ENCODE results near the gene GNL3.

GNL3 gene

DNA sequence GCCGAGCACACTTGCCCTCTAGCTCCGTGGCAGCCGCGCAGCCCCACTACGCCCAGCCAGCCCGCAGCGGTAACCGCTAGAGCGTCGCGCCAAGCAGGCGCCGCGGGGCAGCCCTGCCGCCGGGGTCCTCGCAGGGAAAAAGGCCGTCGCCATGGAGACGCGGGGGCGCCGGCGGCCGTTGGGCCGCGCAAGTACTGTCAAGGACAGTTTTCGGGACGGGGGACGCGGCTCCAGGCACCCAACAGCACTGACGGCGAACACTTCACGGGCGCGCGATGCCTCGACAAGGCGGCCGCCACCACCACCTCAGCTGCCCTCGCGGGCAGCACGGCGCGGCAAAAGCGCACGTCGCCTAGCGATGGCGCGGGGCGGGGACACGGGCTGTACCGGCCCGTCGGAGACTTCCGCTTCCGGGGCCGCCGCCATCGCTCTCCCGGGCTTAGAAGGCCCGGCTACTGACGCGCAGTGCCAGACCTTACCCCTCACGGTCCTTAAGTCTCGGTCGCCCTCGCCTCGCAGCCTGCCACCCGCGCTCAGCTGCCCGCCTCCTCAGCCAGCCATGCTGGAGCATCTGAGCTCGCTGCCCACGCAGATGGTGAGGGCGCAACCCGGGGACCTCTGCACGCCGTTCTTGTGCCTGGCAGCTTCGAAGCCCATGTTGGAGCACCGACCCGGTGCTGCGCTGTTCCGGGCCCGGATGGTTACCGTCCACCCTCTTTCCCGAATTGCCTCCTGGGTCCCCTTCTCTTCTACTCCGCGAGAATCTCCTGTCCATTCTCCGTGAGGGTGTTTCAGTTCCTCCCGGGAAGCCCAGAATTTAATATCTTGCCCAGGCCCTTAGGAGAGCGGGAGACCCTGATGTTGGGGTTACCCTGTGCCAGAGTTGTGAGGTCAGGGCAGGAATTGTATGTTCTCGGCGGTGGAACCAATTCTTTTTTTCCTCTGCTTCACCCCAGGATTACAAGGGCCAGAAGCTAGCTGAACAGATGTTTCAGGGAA lies 20.2 kb downstream of the GNL3 start, which contains the start of the genes GLT8D1 and SPCS1:
Gene GLT8D1 (minus strand): TSS at position 104 of the 999 bp plus-strand sequence. CDS start 5,331 bp downstream, outside the sequence.
Gene SPCS1 (plus strand): TSS at position 419 of the 999 bp plus-strand sequence. CDS start 141 bp downstream, at position 560.
- Histone ChIP-seq H3K79me1 (replicated peaks; ENCODE audit: low read length, poor library complexity, severe bottlenecking) (peaks cover 4% of the 10 kb centered on the region), H3K36me3 (ENCODE audit: control insufficient read depth in 1 of 2, insufficient read depth in 2 of 2, low read depth in 1 of 2, low read length in 2 of 2) (peaks cover 3 to 30% of the 10 kb centered on the region in 2 experiments), H3K27me3 (ENCODE audit: control insufficient read depth in 1 of 2, insufficient read depth in 1 of 2, low read length in 2 of 2) (no peaks in the 10 kb centered on the region), H2BK5ac (ENCODE audit: low read depth, low read length, poor library complexity, severe bottlenecking) (peak within 1 kb of the TSS; percentile 96), H3K9ac (ENCODE audit: low read length) (peak within 1 kb of the TSS; percentile 97), H3K14ac (ENCODE audit: low read length in 2 of 2) (peak within 1 kb of the TSS; percentile 76 to 99), H3K4me3 (ENCODE audit: insufficient read depth in 1 of 2, low read depth in 1 of 2, low read length in 2 of 2) (peak within 1 kb of the TSS; percentile 82 to 95), H3K27ac (ENCODE audit: low read length, poor library complexity, severe bottlenecking) (peak within 1 kb of the TSS; percentile 80), H3K4me1 (ENCODE audit: control insufficient read depth, insufficient read depth, low read depth, low read length) (peaks cover 9% of the 10 kb centered on the region), H2BK120ac (ENCODE audit: low read depth, low read length) (peak within 1 kb of the TSS; percentile 92), H3K9me3 (ENCODE audit: control insufficient read depth, low read length) (no peaks in the 10 kb centered on the region), H3K4ac (ENCODE audit: low read depth in 1 of 2, low read length in 2 of 2) (peak within 1 kb of the TSS; percentile 87 to 92), H3K23ac (ENCODE audit: low read length in 2 of 2) (peak within 1 kb of the TSS in 1 of 2 experiments; percentile 97), H3K18ac (ENCODE audit: low read depth in 1 of 2, low read length in 2 of 2) (peak within 1 kb of the TSS; percentile 96 to 98), H3K4me2 (ENCODE audit: low read length, poor library complexity, severe bottlenecking) (peak within 1 kb of the TSS; percentile 89), H4K91ac (ENCODE audit: low read length) (peak within 1 kb of the TSS; percentile 99), H2BK15ac (ENCODE audit: low read depth, poor library complexity, severe bottlenecking) (peak within 1 kb of the TSS; percentile 97), H2AK5ac (ENCODE audit: low read length, severe bottlenecking) (peak within 1 kb of the TSS; percentile 68), H2AFZ (ENCODE audit: low read depth, low read length) (peak within 1 kb of the TSS; percentile 99), H4K8ac (ENCODE audit: low read length) (peak within 1 kb of the TSS; percentile 99), H2BK12ac (ENCODE audit: low read length in 2 of 2) (peak within 1 kb of the TSS in 1 of 2 experiments; percentile 90)
- DNase-seq, result peak; percentile 91
- under 1% methylated on average over 88 of the region's 94 CpGs for WGBS

DNA sequence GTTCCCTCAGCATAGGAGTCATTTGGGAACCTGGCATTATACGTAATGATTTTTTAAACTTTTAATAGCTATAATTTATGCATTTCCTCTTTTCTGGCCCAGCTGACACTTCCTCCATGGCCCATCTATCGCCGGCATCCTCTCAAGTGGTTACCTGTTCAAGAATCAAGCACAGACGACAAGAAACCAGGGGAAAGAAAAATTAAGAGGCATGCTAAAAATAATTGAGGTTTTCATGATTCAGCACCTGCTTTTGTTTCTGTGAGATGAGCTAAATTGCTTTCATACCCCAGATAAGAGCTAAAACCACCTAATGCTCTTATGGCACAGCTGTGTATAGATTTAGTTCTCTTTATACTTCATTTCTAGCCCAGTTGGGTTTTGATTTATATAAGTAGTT lies 21.8 kb downstream of the GNL3 start:
- no peak overlapping the region for H2BK12ac ChIP-seq (ENCODE audit: low read length in 2 of 2)
- peaks cover 6% of the 10 kb centered on the region for H3K4me1 ChIP-seq (ENCODE audit: control insufficient read depth, insufficient read depth, low read depth, low read length)
- H3K14ac ChIP-seq (ENCODE audit: low read length in 2 of 2), result no peak overlapping the region
- H3K9ac ChIP-seq (ENCODE audit: low read length), result peak overlapping the region; percentile 97
- no peak overlapping the region for H3K23ac ChIP-seq (ENCODE audit: low read length in 2 of 2)
- no peak overlapping the region for H2BK120ac ChIP-seq (ENCODE audit: low read depth, low read length)
- H3K27ac ChIP-seq (ENCODE audit: low read length, poor library complexity, severe bottlenecking), result no peak overlapping the region
- no peak overlapping the region for H4K8ac ChIP-seq (ENCODE audit: low read length)
- no peak overlapping the region for H3K18ac ChIP-seq (ENCODE audit: low read depth in 1 of 2, low read length in 2 of 2)
- H4K91ac ChIP-seq (ENCODE audit: low read length), result no peak overlapping the region
- H3K4me2 ChIP-seq (ENCODE audit: low read length, poor library complexity, severe bottlenecking), result peak overlapping the region; percentile 89
- peaks cover 7% of the 10 kb centered on the region for H3K79me1 ChIP-seq (replicated peaks; ENCODE audit: low read length, poor library complexity, severe bottlenecking)
- no peak overlapping the region for H2AK5ac ChIP-seq (ENCODE audit: low read length, severe bottlenecking)
- WGBS, result 100% methylated on average over 3 of the region's 4 CpGs
- H3K36me3 ChIP-seq (ENCODE audit: control insufficient read depth in 1 of 2, insufficient read depth in 2 of 2, low read depth in 1 of 2, low read length in 2 of 2), result peaks cover 8 to 30% of the 10 kb centered on the region in 2 experiments
- H3K9me3 ChIP-seq (ENCODE audit: control insufficient read depth, low read length), result no peaks in the 10 kb centered on the region
- H3K27me3 ChIP-seq (ENCODE audit: control insufficient read depth in 1 of 2, insufficient read depth in 1 of 2, low read length in 2 of 2), result no peaks in the 10 kb centered on the region
- no peak overlapping the region for H2BK15ac ChIP-seq (ENCODE audit: low read depth, poor library complexity, severe bottlenecking)
- H2BK5ac ChIP-seq (ENCODE audit: low read depth, low read length, poor library complexity, severe bottlenecking), result no peak overlapping the region
- H3K4me3 ChIP-seq (ENCODE audit: insufficient read depth in 1 of 2, low read depth in 1 of 2, low read length in 2 of 2), result peak overlapping the region in 1 of 2 experiments; percentile 95
- no peak for DNase-seq
- H3K4ac ChIP-seq (ENCODE audit: low read depth in 1 of 2, low read length in 2 of 2), result no peak overlapping the region
- H2AFZ ChIP-seq (ENCODE audit: low read depth, low read length), result no peak overlapping the region

GRCh38 chr3:52710512-52710911 lies 24.7 kb downstream of the GNL3 start:
- no peak overlapping the region for H3K27ac ChIP-seq (ENCODE audit: low read length, poor library complexity, severe bottlenecking)
- no peak overlapping the region for H2BK120ac ChIP-seq (ENCODE audit: low read depth, low read length)
- H4K8ac ChIP-seq (ENCODE audit: low read length), result no peak overlapping the region
- no peak overlapping the region for H3K4me3 ChIP-seq (ENCODE audit: insufficient read depth in 1 of 2, low read depth in 1 of 2, low read length in 2 of 2)
- H3K79me1 ChIP-seq (replicated peaks; ENCODE audit: low read length, poor library complexity, severe bottlenecking), result peaks cover 17% of the 10 kb centered on the region
- no peak overlapping the region for H4K91ac ChIP-seq (ENCODE audit: low read length)
- no peak overlapping the region for H2BK15ac ChIP-seq (ENCODE audit: low read depth, poor library complexity, severe bottlenecking)
- WGBS, result 100% methylated on average over 1 of the region's 2 CpGs
- H2AK5ac ChIP-seq (ENCODE audit: low read length, severe bottlenecking), result no peak overlapping the region
- no peak overlapping the region for H2BK12ac ChIP-seq (ENCODE audit: low read length in 2 of 2)
- no peak overlapping the region for H3K4ac ChIP-seq (ENCODE audit: low read depth in 1 of 2, low read length in 2 of 2)
- no peak overlapping the region for H2BK5ac ChIP-seq (ENCODE audit: low read depth, low read length, poor library complexity, severe bottlenecking)
- H3K9ac ChIP-seq (ENCODE audit: low read length), result no peak overlapping the region
- H3K4me1 ChIP-seq (ENCODE audit: control insufficient read depth, insufficient read depth, low read depth, low read length), result peaks cover 14% of the 10 kb centered on the region
- DNase-seq, result no peak
- H3K27me3 ChIP-seq (ENCODE audit: control insufficient read depth in 1 of 2, insufficient read depth in 1 of 2, low read length in 2 of 2), result no peaks in the 10 kb centered on the region
- H3K14ac ChIP-seq (ENCODE audit: low read length in 2 of 2), result no peak overlapping the region
- no peak overlapping the region for H3K4me2 ChIP-seq (ENCODE audit: low read length, poor library complexity, severe bottlenecking)
- peaks cover 21 to 31% of the 10 kb centered on the region in 2 experiments for H3K36me3 ChIP-seq (ENCODE audit: control insufficient read depth in 1 of 2, insufficient read depth in 2 of 2, low read depth in 1 of 2, low read length in 2 of 2)
- H3K18ac ChIP-seq (ENCODE audit: low read depth in 1 of 2, low read length in 2 of 2), result no peak overlapping the region
- no peak overlapping the region for H3K23ac ChIP-seq (ENCODE audit: low read length in 2 of 2)
- H3K9me3 ChIP-seq (ENCODE audit: control insufficient read depth, low read length), result no peaks in the 10 kb centered on the region
- H2AFZ ChIP-seq (ENCODE audit: low read depth, low read length), result no peak overlapping the region

Measured in mesenchymal stem cell (in vitro differentiated cells and primary cell).